ENCODE measurements around the gene TIAM1. TPM values are rescaled to one million over a fixed set of nuclear protein-coding genes. Genes with fewer than 3 reads are reported as not detected.

TIAM1 gene
- total and polyA plus RNA-seq, 12 donors: 6.5 to 33.3 (median 15.9) TPM

DNA sequence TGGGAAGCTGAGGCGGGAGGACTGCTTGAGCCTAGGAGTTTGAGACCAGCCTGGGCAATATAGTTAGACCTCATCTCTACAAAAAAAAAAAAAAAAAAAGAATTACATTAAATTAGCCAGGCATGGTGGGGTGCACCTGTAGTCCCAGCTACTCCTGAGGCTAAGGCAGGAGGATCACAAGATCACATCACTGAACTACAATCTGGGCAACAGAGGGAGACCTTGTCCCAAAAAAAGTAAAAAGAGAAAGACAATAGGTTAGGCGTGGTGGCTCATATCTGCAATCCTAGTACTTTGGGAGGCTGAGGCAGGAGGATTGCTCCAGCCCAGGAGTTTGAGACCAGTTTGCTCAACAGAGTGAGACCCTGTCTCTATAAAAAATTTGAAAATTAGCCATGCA is 130.3 kb downstream of the TIAM1 start:
- Histone ChIP-seq H3K27ac (no peak overlapping the region), H3K9me3 (replicated peaks in 1 of 3) (no peaks in the 10 kb centered on the region), H3K27me3 (no peaks in the 10 kb centered on the region), H3K36me3 (replicated peaks in 1 of 2) (no peaks in the 10 kb centered on the region), H3K4me1 (replicated peaks in 1 of 2) (no peaks in the 10 kb centered on the region), H3K4me3 (no peak overlapping the region)
- no peak for DNase-seq
- intact Hi-C loops (cut with DNase I): no loop called here
- 81 to 91% (median 87%) methylated on average over 2 of the region's 2 CpGs for WGBS, 4 donors
- TF ChIP-seq, protein P1, sequence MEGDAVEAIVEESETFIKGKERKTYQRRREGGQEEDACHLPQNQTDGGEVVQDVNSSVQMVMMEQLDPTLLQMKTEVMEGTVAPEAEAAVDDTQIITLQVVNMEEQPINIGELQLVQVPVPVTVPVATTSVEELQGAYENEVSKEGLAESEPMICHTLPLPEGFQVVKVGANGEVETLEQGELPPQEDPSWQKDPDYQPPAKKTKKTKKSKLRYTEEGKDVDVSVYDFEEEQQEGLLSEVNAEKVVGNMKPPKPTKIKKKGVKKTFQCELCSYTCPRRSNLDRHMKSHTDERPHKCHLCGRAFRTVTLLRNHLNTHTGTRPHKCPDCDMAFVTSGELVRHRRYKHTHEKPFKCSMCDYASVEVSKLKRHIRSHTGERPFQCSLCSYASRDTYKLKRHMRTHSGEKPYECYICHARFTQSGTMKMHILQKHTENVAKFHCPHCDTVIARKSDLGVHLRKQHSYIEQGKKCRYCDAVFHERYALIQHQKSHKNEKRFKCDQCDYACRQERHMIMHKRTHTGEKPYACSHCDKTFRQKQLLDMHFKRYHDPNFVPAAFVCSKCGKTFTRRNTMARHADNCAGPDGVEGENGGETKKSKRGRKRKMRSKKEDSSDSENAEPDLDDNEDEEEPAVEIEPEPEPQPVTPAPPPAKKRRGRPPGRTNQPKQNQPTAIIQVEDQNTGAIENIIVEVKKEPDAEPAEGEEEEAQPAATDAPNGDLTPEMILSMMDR (IDR thresholded peaks at IDR 0.05): no peak
- no peak for TF ChIP-seq POLR2A (IDR thresholded peaks at IDR 0.05)

DNA sequence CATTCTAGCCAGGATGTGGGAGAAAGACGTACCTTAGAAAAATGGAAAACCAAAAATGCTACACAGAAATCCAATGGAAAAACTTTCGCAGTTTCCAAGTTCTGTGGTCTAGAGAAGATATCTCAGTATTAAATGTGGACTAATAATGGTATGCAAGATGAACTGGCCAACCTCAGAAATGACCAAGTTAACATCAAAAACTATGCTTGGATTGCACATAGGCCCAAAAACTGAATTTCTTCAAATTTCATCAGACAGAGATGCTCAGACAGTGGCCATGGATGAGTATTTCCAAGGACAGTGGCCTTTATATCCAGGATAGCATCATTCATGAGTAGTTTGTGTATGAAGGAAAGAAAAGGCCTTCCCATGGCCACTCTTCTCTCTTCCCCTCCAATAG is 132.2 kb downstream of the TIAM1 start:
- intact Hi-C loops (cut with DNase I): no loop called here
- WGBS, 4 donors: 94 to 100% (median 96%) methylated on average over 2 of the region's 2 CpGs

DNA sequence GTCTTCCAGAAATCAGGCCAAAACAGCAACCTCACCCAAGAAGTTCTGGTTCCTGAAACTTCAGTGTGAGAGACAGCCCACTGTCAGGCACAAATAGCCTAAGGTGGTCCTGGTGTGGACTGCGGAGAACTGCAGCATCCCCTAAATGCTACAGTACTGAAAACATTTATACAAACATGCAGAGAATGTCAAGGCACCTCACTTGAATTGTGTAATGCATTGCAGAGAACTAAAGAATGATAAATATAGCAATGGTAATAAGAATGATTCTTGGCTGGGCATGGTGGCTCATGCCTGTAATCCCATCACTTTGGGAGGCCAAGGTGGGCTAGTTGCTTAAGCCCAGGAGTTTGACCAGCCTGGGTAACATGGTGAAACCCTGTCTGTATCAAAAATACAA is 138.6 kb downstream of the TIAM1 start:
- intact Hi-C loops (cut with DNase I): no loop called here
- Histone ChIP-seq H3K4me3 (no peak overlapping the region), H3K9me3 (replicated peaks in 1 of 3) (no peaks in the 10 kb centered on the region), H3K27ac (no peak overlapping the region), H3K36me3 (replicated peaks in 1 of 2) (no peaks in the 10 kb centered on the region), H3K27me3 (no peaks in the 10 kb centered on the region), H3K4me1 (replicated peaks in 1 of 2) (peaks cover 0 to 5% of the 10 kb centered on the region in 2 donors)
- WGBS, 4 donors: 75 to 91% (median 89%) methylated on average over 1 of the region's 1 CpG
- DNase-seq: no peak
- no peak for TF ChIP-seq POLR2A (IDR thresholded peaks at IDR 0.05)
- TF ChIP-seq, protein P1 (IDR thresholded peaks at IDR 0.05): no peak

More for the DNA sequence above, 132.2 kb downstream of the TIAM1 start:
- Histone ChIP-seq H3K27ac (no peak overlapping the region), H3K27me3 (no peaks in the 10 kb centered on the region), H3K4me1 (replicated peaks in 1 of 2) (no peaks in the 10 kb centered on the region), H3K4me3 (no peak overlapping the region), H3K36me3 (replicated peaks in 1 of 2) (no peaks in the 10 kb centered on the region), H3K9me3 (replicated peaks in 1 of 3) (no peaks in the 10 kb centered on the region)
- no peak for DNase-seq
- TF ChIP-seq, protein P1 (IDR thresholded peaks at IDR 0.05): no peak
- no peak for TF ChIP-seq POLR2A (IDR thresholded peaks at IDR 0.05)

DNA sequence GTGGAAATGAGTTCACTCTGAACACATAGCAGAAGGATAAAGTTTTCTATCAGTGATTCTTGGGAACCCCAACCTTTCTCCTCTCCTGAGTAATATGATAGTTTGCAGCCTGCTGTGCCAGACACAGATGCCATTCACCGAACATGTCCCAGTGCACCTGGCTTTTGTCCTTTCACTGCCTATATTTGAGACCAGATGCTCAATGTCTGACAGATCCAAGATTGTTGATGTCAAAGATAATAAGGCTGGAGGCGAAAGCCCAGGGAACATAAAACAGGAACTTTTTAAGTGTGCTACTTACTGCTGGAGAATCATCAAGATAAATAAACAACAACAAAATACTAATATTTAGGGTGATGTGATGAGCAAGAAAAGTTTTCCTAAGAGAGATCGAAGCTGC is 139.3 kb downstream of the TIAM1 start:
- no peaks in the 10 kb centered on the region for H3K36me3 ChIP-seq (replicated peaks in 1 of 2)
- intact Hi-C loops (cut with DNase I): no loop called here
- no peak for DNase-seq
- H3K4me3 ChIP-seq: no peak overlapping the region
- no peak overlapping the region for H3K27ac ChIP-seq
- TF ChIP-seq, protein P1 (IDR thresholded peaks at IDR 0.05): no peak
- TF ChIP-seq POLR2A (IDR thresholded peaks at IDR 0.05): no peak
- no peaks in the 10 kb centered on the region for H3K27me3 ChIP-seq
- peaks cover 0 to 5% of the 10 kb centered on the region in 2 donors for H3K4me1 ChIP-seq (replicated peaks in 1 of 2)
- 78 to 90% (median 83%) methylated on average over 3 of the region's 3 CpGs for WGBS, 4 donors
- no peaks in the 10 kb centered on the region for H3K9me3 ChIP-seq (replicated peaks in 1 of 3)

All from adrenal gland (tissue), 12 donors.